Stimulated activated CD4-positive, alpha-beta T cell treated with anti-CD3 and anti-CD28 coated beads, Interleukin-4, amount 100 ng/mL, for 24 hours (primary cell): Measurements from ENCODE around the gene METTL16.
A peak's percentile ranks its signal among the peaks of the same experiment; 100 is the strongest.

Experiments used
- DNase-seq: peaks from one replicate; pipeline ENCODE4 v3.0.0-alpha.2; 2020

Gene METTL16

GRCh38 chr17:2393954-2394749, 117.5 kb downstream of the METTL16 start:
- no peak for DNase-seq

GRCh38 chr17:2393174-2393953, 118.3 kb downstream of the METTL16 start:
- peak; percentile 88 for DNase-seq

- peak; percentile 98 for DNase-seq
Measured at GRCh38 chr17:2392252-2393173, 119.2 kb downstream of the METTL16 start.

GRCh38 chr17:2391597-2392251, 120.0 kb downstream of the METTL16 start:
- no peak for DNase-seq

- DNase-seq = no peak
Measured at GRCh38 chr17:2390199-2390836, 121.4 kb downstream of the METTL16 start.

GRCh38 chr17:2388683-2389055, 123.0 kb downstream of the METTL16 start:
- DNase-seq = no peak

GRCh38 chr17:2388020-2388682, 123.5 kb downstream of the METTL16 start:
- DNase-seq = no peak

GRCh38 chr17:2387086-2388019, 124.3 kb downstream of the METTL16 start:
- DNase-seq = no peak

- DNase-seq = no peak
Measured at GRCh38 chr17:2386400-2387085, 125.1 kb downstream of the METTL16 start.

- DNase-seq = no peak
Measured at GRCh38 chr17:2385240-2386210, 126.2 kb downstream of the METTL16 start.

GRCh38 chr17:2384439-2385127, 127.1 kb downstream of the METTL16 start:
- no peak for DNase-seq

- DNase-seq = no peak
Measured at GRCh38 chr17:2383628-2384167, 128.0 kb downstream of the METTL16 start.

GRCh38 chr17:2380950-2381649, 130.6 kb downstream of the METTL16 start:
- DNase-seq = no peak

GRCh38 chr17:2380226-2380922, 131.3 kb downstream of the METTL16 start:
- DNase-seq = no peak

- no peak for DNase-seq
Measured at GRCh38 chr17:2379489-2380225, 132.0 kb downstream of the METTL16 start.
